A549 (cell line): ENCODE results near the gene PPM1H. TPM values are rescaled to one million over a fixed set of nuclear protein-coding genes. Genes with fewer than 3 reads are reported as not detected.

Experiments used
- ATAC-seq, 2 experiments: fragments of 200-7000 bp in 1 of 2; fragments of >200 bp in 1 of 2; cut with Nextera tagmentation in 1 of 2; cut with Tn5 transposase in 1 of 2; 3 replicates each; pipeline versions ENCODE4 v1.8.0 to v1.9.1; 2018 to 2020; ENCODE audit warnings: mild to moderate bottlenecking in 1 of 2, moderate library complexity in 1 of 2
- CTCF ChIA-PET: fragments of 300-600 bp; sonication (Branson Sonifier 250); formaldehyde crosslinking; extraction: SDS; loops from one replicate; lab custom pipeline; 2021; ENCODE audit warnings: antibody characterized with exemption, inconsistent platforms; lab: Yijun Ruan, JAX
- POLR2A ChIA-PET: fragments of 350-600 bp; formaldehyde crosslinking; extraction: SDS; loops from one replicate; lab custom pipeline; 2021; ENCODE audit warnings: antibody characterized with exemption, inconsistent platforms; lab: Yijun Ruan, JAX
- DNase-seq, 2 experiments: peaks; one replicate each; pipeline versions ENCODE4 v3.0.0 to v3.0.0-alpha.2; 2011 to 2016; ENCODE audit warnings: low read depth in 1 of 2, low spot score in 1 of 2
- FAIRE-seq: peaks from 2 replicates; lab custom pipeline; 2011; peaks lifted over from hg19 to GRCh38; lab: Jason Lieb, UNC
- H3K27ac ChIP-seq, 2 experiments: fragments of >200 bp; sonication (Bioruptor Twin); formaldehyde crosslinking; 3 replicates each; pipeline ENCODE4 v1.5.1; 2016 to 2017
- H3K4me1 ChIP-seq: fragments of >200 bp; sonication (Bioruptor Twin); formaldehyde crosslinking; 3 replicates; pipeline ENCODE4 v1.6.1; 2016
- H3K4me2 ChIP-seq: fragments of >200 bp; sonication (Bioruptor Twin); formaldehyde crosslinking; 3 replicates; pipeline ENCODE4 v1.6.1; 2016
- H3K4me3 ChIP-seq: fragments of >200 bp; sonication (Bioruptor Twin); formaldehyde crosslinking; 3 replicates; pipeline ENCODE4 v1.5.1; 2016
- H3K9me3 ChIP-seq: fragments of >200 bp; sonication (Bioruptor Twin); formaldehyde crosslinking; 3 replicates; pipeline ENCODE4 v1.6.1; 2016
- BCL3 ChIP-seq: fragments of >200 bp; sonication (Bioruptor Twin); formaldehyde crosslinking; IDR thresholded peaks from 3 replicates; pipeline ENCODE4 v1.6.1; 2016
- BHLHE40 ChIP-seq: IDR thresholded peaks from 2 replicates; pipeline ENCODE4 v1.6.1; 2012; ENCODE audit warnings: low read depth, low read length, inconsistent platforms
- CEBPB ChIP-seq, 2 experiments: fragments of >200 bp in 1 of 2; sonication (Bioruptor Twin) in 1 of 2; formaldehyde crosslinking in 1 of 2; IDR thresholded peaks; 2 replicates each; pipeline ENCODE4 v1.6.1; 2012 to 2016
- ELK1 ChIP-seq: fragments of 150-350 bp; IDR thresholded peaks from 2 replicates; pipeline ENCODE4 v1.6.1; 2014; ENCODE audit warnings: low read depth, mild to moderate bottlenecking, low read length
- EP300 ChIP-seq, 2 experiments: fragments of >200 bp; sonication (Bioruptor Twin); formaldehyde crosslinking; IDR thresholded peaks; 2 replicates in 1 of 2; 3 replicates in 1 of 2; pipeline ENCODE4 v1.6.1; 2016 to 2017
- FOSL2 ChIP-seq, 2 experiments: fragments of 450-650 bp in 1 of 2; fragments of >200 bp in 1 of 2; sonication (Bioruptor Twin) in 1 of 2; formaldehyde crosslinking; IDR thresholded peaks; 2 replicates each; pipeline versions ENCODE4 v1.5.0 to v1.6.1; 2016 to 2020; ENCODE audit warnings: mild to moderate bottlenecking in 1 of 2, moderate library complexity in 1 of 2
- GATA3 ChIP-seq: IDR thresholded peaks from 2 replicates; pipeline ENCODE4 v1.6.1; 2012; ENCODE audit warnings: borderline replicate concordance
- HEYL ChIP-seq: fragments of 250-450 bp; sonication (Bioruptor Pico); IDR thresholded peaks from 2 replicates; pipeline ENCODE4 v1.8.0; 2021; ENCODE audit warnings: mild to moderate bottlenecking, moderate library complexity
- HOXB5 ChIP-seq: fragments of 250-450 bp; sonication (Bioruptor Pico); IDR thresholded peaks from 2 replicates; pipeline ENCODE4 v1.5.0; 2020; ENCODE audit warnings: mild to moderate bottlenecking, moderate library complexity
- JUN ChIP-seq, 2 experiments: fragments of >200 bp; sonication (Bioruptor Twin); formaldehyde crosslinking; IDR thresholded peaks; 2 replicates in 1 of 2; 3 replicates in 1 of 2; pipeline ENCODE4 v1.6.1; 2016 to 2017
- KDM1A ChIP-seq: fragments of 200-600 bp; sonication (generic); IDR thresholded peaks from 2 replicates; pipeline ENCODE4 v1.6.1; 2016; ENCODE audit warnings: low read depth, mild to moderate bottlenecking
- KDM5A ChIP-seq: fragments of 200-600 bp; sonication (generic); IDR thresholded peaks from 2 replicates; pipeline ENCODE4 v1.6.1; 2016; ENCODE audit warnings: antibody characterized with exemption, mild to moderate bottlenecking
- MYC ChIP-seq: IDR thresholded peaks from 2 replicates; pipeline ENCODE4 v1.6.1; 2012; ENCODE audit warnings: mild to moderate bottlenecking, inconsistent platforms, low read length, improper control_type of control experiment, borderline replicate concordance
- NFE2L2 ChIP-seq: fragments of 150-350 bp; conservative IDR thresholded peaks from 2 replicates; pipeline ENCODE4 v1.6.1; 2014; ENCODE audit warnings: low read length
- NPAS2 ChIP-seq: fragments of 250-450 bp; sonication (Bioruptor Pico); IDR thresholded peaks from 2 replicates; pipeline ENCODE4 v1.8.0; 2022; ENCODE audit warnings: mild to moderate bottlenecking, moderate library complexity, borderline replicate concordance
- RFX5 ChIP-seq: fragments of 450-650 bp; IDR thresholded peaks from 2 replicates; pipeline ENCODE4 v1.7.1; 2014; ENCODE audit warnings: antibody characterized with exemption, mild to moderate bottlenecking, moderate library complexity
- WGBS: methylation state at CpG from one replicate; pipeline ENCODE4 v1.1.6; 2017; ENCODE audit errors: missing lambda C conversion rate; 5-methylcytosine and 5-hydroxymethylcytosine counted together
- polyA plus RNA-seq, 4 experiments: library from polyadenylated mRNA; depleted of rRNA in 3 of 4; stranded (reverse); fragments of >200 nt; fragmentation: RNase III in 1 of 4; extraction: RNeasy Plus Mini Kit Qiagen cat#74134 plus additional on column Dnase treatment in 1 of 4; gene quantifications; 2 replicates in 3 of 4; 3 replicates in 1 of 4; pipeline ENCODE4 v1.2.3, GENCODE V29; 2011 to 2017
- TF ChIP-seq, protein P1 (sequence below): IDR thresholded peaks from 2 replicates; pipeline ENCODE4 v1.6.1; 2012

The PPM1H gene
- polyA plus RNA-seq, 2 of the 4 experiments (the other 2 are of a cell fraction) = 7.8 TPM

DNA sequence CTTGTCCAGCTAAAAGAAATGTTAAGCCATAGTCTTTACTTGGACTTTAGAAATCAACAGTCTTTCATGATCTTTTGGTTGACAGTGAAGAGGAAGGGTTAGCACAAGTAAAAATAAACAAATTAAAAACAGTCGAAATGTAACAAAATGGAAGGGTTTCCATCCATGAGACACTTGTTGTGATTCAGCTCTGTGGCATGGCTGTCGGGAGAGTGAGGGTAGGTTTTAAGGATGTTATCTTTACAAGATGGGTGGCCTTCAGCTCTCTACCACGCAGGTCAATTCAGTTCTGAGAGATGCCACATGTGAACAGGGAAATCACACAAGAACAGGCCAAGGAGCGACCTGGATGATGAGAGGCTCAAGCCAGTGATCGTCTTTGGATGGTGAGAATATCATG is 180.2 kb downstream of the PPM1H start:
- DNase-seq = no peak
- Histone ChIP-seq H3K9me3 (no peaks in the 10 kb centered on the region), H3K4me2 (no peak overlapping the region), H3K4me3 (no peak overlapping the region), H3K27ac (peak overlapping the region in 1 of 2 experiments; percentile 93; a peak in 3 of 6 replicates), H3K4me1 (peaks cover 59% of the 10 kb centered on the region)
- CTCF ChIA-PET = interaction anchor here (2.7 kb wide), 1 partner anchor 39 kb away, joined by 11 read pairs; no protein-coding TSS in a partner anchor
- no peak for FAIRE-seq
- WGBS = 89% methylated on average over 5 of the region's 5 CpGs
- TF ChIP-seq NFE2L2 (no peak), NPAS2 (no peak), BHLHE40 (no peak), HEYL (CRISPR knock-in tag) (no peak), KDM1A (no peak), FOSL2 (IDR thresholded peaks at IDR 0.05) (no peak), FOSL2 (CRISPR knock-in tag; IDR thresholded peaks at IDR 0.05) (no peak), ELK1 (no peak)
- POLR2A ChIA-PET = no interaction called here
- ATAC-seq = no peak

GRCh38 chr12:62751810-62752155 is 183.2 kb downstream of the PPM1H start:
- Histone ChIP-seq H3K9me3 (no peaks in the 10 kb centered on the region), H3K4me3 (no peak overlapping the region), H3K4me2 (peak overlapping the region; percentile 72), H3K4me1 (peaks cover 45% of the 10 kb centered on the region), H3K27ac (peak overlapping the region; percentile 77 to 86)
- WGBS = 97% methylated on average over 2 of the region's 2 CpGs
- ChIA-PET CTCF (interaction anchor here (0.9 to 1.7 kb wide), 2 partner anchors 30 to 42 kb away, joined by 3 to 5 read pairs; no protein-coding TSS in a partner anchor), POLR2A (no interaction called here)
- FAIRE-seq (no peak), DNase-seq (no peak), ATAC-seq (peak in 1 of 2 experiments; percentile 49; a peak in 5 of 6 replicates)
- TF ChIP-seq RFX5 = no peak
- TF ChIP-seq NPAS2 = no peak
- TF ChIP-seq KDM5A = no peak
- TF ChIP-seq, protein P1, sequence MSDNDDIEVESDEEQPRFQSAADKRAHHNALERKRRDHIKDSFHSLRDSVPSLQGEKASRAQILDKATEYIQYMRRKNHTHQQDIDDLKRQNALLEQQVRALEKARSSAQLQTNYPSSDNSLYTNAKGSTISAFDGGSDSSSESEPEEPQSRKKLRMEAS = no peak

- 22% methylated on average over 10 of the region's 10 CpGs for WGBS
- H3K4me1 ChIP-seq = peaks cover 43% of the 10 kb centered on the region
- no peak for FAIRE-seq
- peak; percentile 41 to 79; a peak in 4 of 6 replicates for ATAC-seq
- TF ChIP-seq BCL3 = peak; percentile 32; the same call in 1 of the 3 replicates
- TF ChIP-seq, protein P1 = no peak
- peak; percentile 45 to 62; a peak in 2 of 5 replicates for TF ChIP-seq EP300 (IDR thresholded peaks at IDR 0.05)
- TF ChIP-seq MYC = no peak
- no peak for TF ChIP-seq HOXB5 (CRISPR knock-in tag)
- TF ChIP-seq NFE2L2 = no peak
- TF ChIP-seq GATA3 = peak; percentile 81
- TF ChIP-seq CEBPB (IDR thresholded peaks at IDR 0.05) = peak in 1 of 2 experiments; percentile 56; a peak in 1 of 4 replicates
- peak in 1 of 2 experiments; percentile 39; a peak in 1 of 5 replicates for TF ChIP-seq JUN (IDR thresholded peaks at IDR 0.05)
- TF ChIP-seq, all 56 proteins: peak for 5
- Histone ChIP-seq H3K4me2 (peak overlapping the region; percentile 72), H3K27ac (peak overlapping the region; percentile 77 to 86), H3K9me3 (no peaks in the 10 kb centered on the region), H3K4me3 (no peak overlapping the region)
- CTCF ChIA-PET = interaction anchor here (0.9 to 1.7 kb wide), 2 partner anchors 31 to 42 kb away, joined by 3 to 5 read pairs; no protein-coding TSS in a partner anchor
- DNase-seq = peak in 1 of 2 experiments; percentile 93
- POLR2A ChIA-PET = no interaction called here
Measured at GRCh38 chr12:62750941-62751809, 183.8 kb downstream of the PPM1H start.
